Bronchial epithelial cell (primary cell): Measurements from ENCODE around the gene DPYD. TPM values are rescaled to one million over a fixed set of nuclear protein-coding genes. Genes with fewer than 3 reads are reported as not detected.

ENCODE experiments used
- DNase-seq: peaks from one replicate; pipeline ENCODE4 v3.0.0-alpha.2; 2010; ENCODE audit warnings: low read depth
- FAIRE-seq: peaks from 2 replicates; lab custom pipeline; 2011; peaks lifted over from hg19 to GRCh38; lab: Jason Lieb, UNC
- H3K27me3 ChIP-seq: 2 replicates; pipeline ENCODE4 v1.5.1; 2011; ENCODE audit warnings: low read length; ENCODE audit not compliant: control insufficient read depth, insufficient read depth
- H3K36me3 ChIP-seq: 2 replicates; pipeline ENCODE4 v1.5.1; 2011; ENCODE audit warnings: low read length; ENCODE audit not compliant: control insufficient read depth, insufficient read depth
- H3K4me3 ChIP-seq: 2 replicates; pipeline ENCODE4 v1.5.1; 2011; ENCODE audit warnings: mild to moderate bottlenecking, low read depth, low read length, control low read depth
- CTCF ChIP-seq: IDR thresholded peaks from 2 replicates; pipeline ENCODE4 v1.5.1; 2011; ENCODE audit warnings: mild to moderate bottlenecking, moderate library complexity, low read length, control low read depth, inconsistent platforms; ENCODE audit not compliant: insufficient read depth, severe bottlenecking
- total RNA-seq: library from RNA; depleted of rRNA; stranded (reverse); fragments of >200 nt; gene quantifications from 2 replicates; pipeline ENCODE4 v1.2.1, GENCODE V29; 2014

DPYD gene
- total RNA-seq, 1 donor from 2014 or later, result 1.6 TPM

GRCh38 chr1:97567000-97567749 is 353.7 kb downstream of the DPYD start:
- TF ChIP-seq CTCF, result no peak
- no peak overlapping the region for H3K4me3 ChIP-seq
- no peak for DNase-seq

GRCh38 chr1:97565886-97566285 is 354.9 kb downstream of the DPYD start:
- TF ChIP-seq CTCF, result no peak
- DNase-seq, result no peak
- Histone ChIP-seq H3K27me3 (no peaks in the 10 kb centered on the region), H3K4me3 (no peak overlapping the region), H3K36me3 (no peaks in the 10 kb centered on the region)
- FAIRE-seq, result no peak

More at GRCh38 chr1:97567000-97567749, 353.7 kb downstream of the DPYD start:
- Histone ChIP-seq H3K27me3 (no peaks in the 10 kb centered on the region), H3K36me3 (no peaks in the 10 kb centered on the region)
- FAIRE-seq, result no peak

GRCh38 chr1:97563926-97564325 is 356.9 kb downstream of the DPYD start:
- no peak for FAIRE-seq
- Histone ChIP-seq H3K27me3 (no peaks in the 10 kb centered on the region), H3K4me3 (no peak overlapping the region), H3K36me3 (no peaks in the 10 kb centered on the region)
- TF ChIP-seq CTCF, result no peak
- no peak for DNase-seq

GRCh38 chr1:97562081-97562480 is 358.8 kb downstream of the DPYD start:
- DNase-seq (no peak), FAIRE-seq (no peak)
- no peak for TF ChIP-seq CTCF
- Histone ChIP-seq H3K36me3 (no peaks in the 10 kb centered on the region), H3K4me3 (no peak overlapping the region), H3K27me3 (no peaks in the 10 kb centered on the region)

- no peak for TF ChIP-seq CTCF
Observed at GRCh38 chr1:97560714-97561113, 360.1 kb downstream of the DPYD start.

GRCh38 chr1:97553971-97554370 is 366.9 kb downstream of the DPYD start:
- no peaks in the 10 kb centered on the region for H3K36me3 ChIP-seq
- DNase-seq, result no peak
- H3K27me3 ChIP-seq, result no peaks in the 10 kb centered on the region

More at GRCh38 chr1:97560714-97561113, 360.1 kb downstream of the DPYD start:
- Histone ChIP-seq H3K36me3 (no peaks in the 10 kb centered on the region), H3K27me3 (no peaks in the 10 kb centered on the region), H3K4me3 (no peak overlapping the region)
- FAIRE-seq (no peak), DNase-seq (no peak)

More at GRCh38 chr1:97553971-97554370, 366.9 kb downstream of the DPYD start:
- no peak for FAIRE-seq
- no peak overlapping the region for H3K4me3 ChIP-seq
- TF ChIP-seq CTCF, result no peak
